LNCaP clone FGC (cell line): ENCODE data around the gene RLIM.

Experiments
- DNase-seq: peaks from one replicate; pipeline ENCODE4 v3.0.0-alpha.2; 2011; ENCODE audit warnings: low read depth
- H3K4me3 ChIP-seq: 2 replicates; pipeline ENCODE4 v1.5.1; 2011; ENCODE audit warnings: mild to moderate bottlenecking, low read depth, low read length, control low read depth
- CTCF ChIP-seq: IDR thresholded peaks from 2 replicates; pipeline ENCODE4 v1.5.1; 2012; ENCODE audit warnings: mild to moderate bottlenecking; ENCODE audit not compliant: control insufficient read depth, insufficient read depth; ENCODE audit errors: extremely low read depth

Gene RLIM

GRCh38 chrX:74606342-74606741, 8.1 kb downstream of the RLIM start:
- TF ChIP-seq CTCF, result no peak

DNA sequence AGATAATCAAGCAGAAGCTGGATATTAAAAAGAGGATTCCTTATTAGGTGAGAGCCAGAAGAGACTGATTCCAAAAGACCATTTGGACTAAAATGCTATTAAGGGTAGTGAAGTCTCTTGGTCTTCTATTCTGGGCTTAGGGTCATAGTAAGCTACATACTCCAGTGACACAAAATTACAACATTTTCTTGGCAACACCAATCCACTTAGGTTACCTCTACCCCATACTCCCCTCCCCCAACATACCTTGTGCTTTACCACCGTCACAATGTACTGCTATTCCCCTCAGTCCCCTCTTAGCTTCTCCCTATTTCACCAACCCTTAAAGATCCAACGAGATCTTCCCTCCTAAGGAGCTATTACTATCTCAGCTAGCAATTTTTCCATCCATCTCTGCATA, 11.4 kb downstream of the RLIM start:
- no peak for DNase-seq
- no peak overlapping the region for H3K4me3 ChIP-seq
- TF ChIP-seq CTCF, result no peak

More at GRCh38 chrX:74606342-74606741, 8.1 kb downstream of the RLIM start:
- DNase-seq, result no peak
- no peak overlapping the region for H3K4me3 ChIP-seq

DNA sequence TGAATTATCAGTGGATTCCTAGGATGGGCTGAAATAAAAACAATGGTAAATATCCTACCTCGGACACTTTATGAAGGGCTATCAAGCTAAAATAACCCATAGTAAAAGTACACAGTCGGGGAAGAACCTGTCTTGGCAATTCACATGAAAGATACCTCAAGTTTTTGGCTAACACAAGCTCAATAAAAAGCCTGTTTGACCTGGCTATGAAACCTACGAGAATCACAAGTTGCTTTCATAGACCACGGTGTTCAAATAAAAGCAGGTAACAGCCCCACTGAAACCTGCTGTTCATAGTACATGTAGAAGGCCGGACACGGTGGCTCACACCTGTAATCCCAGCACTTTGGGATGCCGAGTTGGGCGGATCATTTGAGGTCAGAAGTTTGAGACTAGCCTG, 12.3 kb downstream of the RLIM start:
- TF ChIP-seq CTCF, result no peak
- no peak overlapping the region for H3K4me3 ChIP-seq
- peak; percentile 68 for DNase-seq

DNA sequence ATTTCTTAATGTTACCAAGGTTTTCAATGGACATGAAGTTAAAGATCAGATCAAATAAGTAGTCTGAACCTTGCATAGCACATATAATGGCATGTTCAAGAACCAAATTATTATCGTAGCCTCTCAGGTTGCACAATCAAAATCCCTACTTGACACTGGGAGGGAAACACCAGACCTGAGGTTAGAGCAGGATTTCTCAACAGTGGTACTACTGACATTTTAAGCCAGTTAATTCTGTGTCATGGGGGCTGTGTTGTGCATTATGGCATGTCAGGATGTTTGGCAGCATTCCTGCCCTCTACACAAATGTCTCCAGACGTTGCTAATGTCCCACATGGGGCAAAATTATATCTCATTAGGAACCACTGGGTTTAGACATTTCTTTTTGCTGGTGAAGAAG, 20.8 kb downstream of the RLIM start:
- no peak for TF ChIP-seq CTCF
- no peak for DNase-seq
- H3K4me3 ChIP-seq, result no peak overlapping the region

DNA sequence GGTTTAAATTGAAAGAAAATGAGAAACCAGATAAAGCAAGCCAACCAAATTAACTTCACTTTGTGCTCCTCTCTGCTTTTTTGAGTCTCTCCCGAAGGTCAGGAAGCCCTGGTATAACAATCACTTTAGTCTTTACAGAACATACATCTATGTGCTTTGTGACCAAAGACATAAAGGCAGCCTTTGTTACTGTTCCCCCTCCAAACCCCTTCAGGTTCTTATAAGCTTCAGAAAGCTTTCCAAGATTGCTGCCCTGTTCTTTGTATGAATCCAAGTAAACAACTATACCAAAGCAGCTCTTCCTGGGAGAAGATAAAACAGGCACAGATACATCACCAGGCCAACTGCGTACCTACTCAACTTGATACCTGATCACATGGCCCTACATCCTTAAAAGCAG, 28.7 kb downstream of the RLIM start:
- no peak overlapping the region for H3K4me3 ChIP-seq
- DNase-seq, result no peak
- no peak for TF ChIP-seq CTCF

DNA sequence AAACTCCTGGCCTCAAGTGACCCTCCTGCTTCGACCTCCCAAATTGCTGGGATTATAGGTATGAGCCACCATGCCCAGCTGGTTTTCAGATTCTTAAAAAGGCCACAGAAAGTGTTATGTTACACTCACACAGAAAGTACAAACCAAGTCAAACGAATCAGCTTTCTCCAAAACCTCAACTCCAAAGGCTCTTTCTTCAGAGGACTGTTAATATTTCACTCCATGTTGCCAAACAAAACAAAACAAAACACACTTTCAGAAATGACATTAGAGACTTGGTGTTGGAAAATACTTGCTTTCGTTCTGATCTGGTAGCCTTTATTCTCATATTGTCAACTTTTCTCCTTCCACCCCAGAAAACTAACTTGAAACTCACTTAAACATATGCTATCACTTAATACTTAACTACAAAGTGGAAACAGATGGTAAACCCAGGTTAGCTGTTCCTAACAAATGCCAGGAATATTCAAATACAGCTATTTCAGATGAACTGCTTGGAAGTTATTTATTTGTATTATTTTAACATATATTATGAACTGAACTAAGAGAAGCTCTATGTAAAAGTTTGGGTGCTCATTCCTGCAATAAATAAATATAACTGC, 34.7 kb downstream of the RLIM start:
- H3K4me3 ChIP-seq, result no peak overlapping the region
- TF ChIP-seq CTCF, result no peak
- DNase-seq, result no peak

DNA sequence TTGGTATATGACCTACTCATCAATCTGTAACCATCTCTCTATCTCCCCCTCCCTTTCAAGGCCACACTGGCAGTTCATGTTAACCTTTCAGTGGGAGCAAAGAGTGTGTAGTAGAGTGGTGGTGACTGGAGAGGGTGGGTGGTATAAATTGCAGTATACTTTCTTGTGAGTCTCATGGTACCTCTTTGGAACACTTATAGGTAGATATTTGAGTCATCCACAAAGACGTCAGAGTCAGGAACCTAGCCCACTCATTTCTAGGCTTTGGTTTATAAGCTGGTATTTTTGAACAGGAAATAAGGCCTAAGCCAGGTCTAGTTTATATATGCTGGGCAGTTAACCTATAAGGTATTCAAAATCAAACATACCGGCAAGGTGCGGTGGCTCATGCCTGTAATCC, 36.3 kb downstream of the RLIM start:
- DNase-seq, result no peak
- no peak for TF ChIP-seq CTCF
- no peak overlapping the region for H3K4me3 ChIP-seq
